ENCODE results near the gene GSTP1. TPM values are rescaled to one million over a fixed set of nuclear protein-coding genes. Genes with fewer than 3 reads are reported as not detected.
A peak's percentile ranks its signal among the peaks of the same experiment; 100 is the strongest.

Gene GSTP1
- polyA plus RNA-seq (2013, experiment 1 of 2), result 955 TPM
- 967 TPM for polyA plus RNA-seq (2013, experiment 2 of 2)

- peak within 1 kb of the TSS; percentile 95 for H3K4me3 ChIP-seq (ENCODE audit: low read length)
Observed at GRCh38 chr11:67583247-67584204, at the start of gene GSTP1. TSS of gene GSTP1 (plus strand) at chr11:67583812. CDS start at chr11:67583844, 32 bp downstream.

GRCh38 chr11:67534070-67534679, 49.4 kb upstream of the GSTP1 start:
- no peak overlapping the region for H3K9ac ChIP-seq (ENCODE audit: low read depth, low read length)
- H3K27me3 ChIP-seq (ENCODE audit: insufficient read depth, low read length), result no peaks in the 10 kb centered on the region
- H3K4me1 ChIP-seq (ENCODE audit: insufficient read depth, low read length), result no peaks in the 10 kb centered on the region
- H3K4me3 ChIP-seq (ENCODE audit: low read length), result 0 out of 2 replicates have a peak overlapping the region, but pooled peaks have one; percentile 10
- WGBS, result 34% methylated on average over 2 of the region's 4 CpGs
- H3K9me3 ChIP-seq (ENCODE audit: insufficient read depth, low read depth, low read length), result peaks cover 33% of the 10 kb centered on the region
- H3K27ac ChIP-seq (ENCODE audit: low read depth, low read length), result no peak overlapping the region
- H3K36me3 ChIP-seq (ENCODE audit: insufficient read depth, low read length), result no peaks in the 10 kb centered on the region

More at GRCh38 chr11:67583247-67584204, at the start of gene GSTP1:
- H3K9me3 ChIP-seq (ENCODE audit: insufficient read depth, low read depth, low read length), result peaks cover 2% of the 10 kb centered on the region; the same call in 1 of the 2 replicates
- H3K9ac ChIP-seq (ENCODE audit: low read depth, low read length), result peak within 1 kb of the TSS; percentile 96
- H3K27ac ChIP-seq (ENCODE audit: low read depth, low read length), result peak within 1 kb of the TSS; percentile 85
- peaks cover 28% of the 10 kb centered on the region for H3K4me1 ChIP-seq (ENCODE audit: insufficient read depth, low read length)
- peaks cover 40% of the 10 kb centered on the region for H3K36me3 ChIP-seq (ENCODE audit: insufficient read depth, low read length)
- peaks cover 5% of the 10 kb centered on the region; the same call in 1 of the 2 replicates for H3K27me3 ChIP-seq (ENCODE audit: insufficient read depth, low read length)
- 2% methylated on average over 77 of the region's 81 CpGs for WGBS

GRCh38 chr11:67535561-67535960, 48.1 kb upstream of the GSTP1 start:
- WGBS, result 85% methylated on average over 1 of the region's 1 CpG
- Histone ChIP-seq H3K36me3 (ENCODE audit: insufficient read depth, low read length) (no peaks in the 10 kb centered on the region), H3K4me1 (ENCODE audit: insufficient read depth, low read length) (no peaks in the 10 kb centered on the region), H3K27ac (ENCODE audit: low read depth, low read length) (no peak overlapping the region), H3K27me3 (ENCODE audit: insufficient read depth, low read length) (no peaks in the 10 kb centered on the region), H3K9me3 (ENCODE audit: insufficient read depth, low read depth, low read length) (peaks cover 33% of the 10 kb centered on the region), H3K4me3 (ENCODE audit: low read length) (no peak overlapping the region), H3K9ac (ENCODE audit: low read depth, low read length) (no peak overlapping the region)

DNA sequence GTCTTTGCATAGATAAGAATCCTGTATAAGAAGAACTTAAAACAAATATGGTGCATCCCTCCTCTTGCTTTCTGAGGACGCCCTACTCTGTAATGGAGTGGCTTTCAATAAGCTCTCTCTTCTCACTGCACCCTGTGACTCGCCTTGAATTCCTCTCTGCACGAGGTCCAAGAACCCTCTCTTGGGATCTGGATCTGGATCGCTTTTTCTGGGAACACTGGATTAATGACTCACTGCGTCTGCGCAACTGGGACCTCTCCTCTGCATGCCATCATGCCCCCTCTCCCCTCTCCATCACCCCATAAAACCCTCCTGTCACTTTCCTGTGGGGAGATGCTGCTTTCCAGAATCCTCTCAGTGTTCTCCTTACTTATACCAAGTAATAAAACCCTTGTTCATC, 45.3 kb upstream of the GSTP1 start:
- no peaks in the 10 kb centered on the region for H3K36me3 ChIP-seq (ENCODE audit: insufficient read depth, low read length)
- H3K9me3 ChIP-seq (ENCODE audit: insufficient read depth, low read depth, low read length), result peaks cover 24% of the 10 kb centered on the region
- no peak overlapping the region for H3K4me3 ChIP-seq (ENCODE audit: low read length)
- no peaks in the 10 kb centered on the region for H3K27me3 ChIP-seq (ENCODE audit: insufficient read depth, low read length)
- no peak overlapping the region for H3K9ac ChIP-seq (ENCODE audit: low read depth, low read length)
- peaks cover 5% of the 10 kb centered on the region; the same call in 1 of the 2 replicates for H3K4me1 ChIP-seq (ENCODE audit: insufficient read depth, low read length)
- H3K27ac ChIP-seq (ENCODE audit: low read depth, low read length), result no peak overlapping the region
- WGBS, result 86% methylated on average over 6 of the region's 6 CpGs

- no peaks in the 10 kb centered on the region for H3K36me3 ChIP-seq (ENCODE audit: insufficient read depth, low read length)
- no peak overlapping the region for H3K9ac ChIP-seq (ENCODE audit: low read depth, low read length)
- no peaks in the 10 kb centered on the region for H3K27me3 ChIP-seq (ENCODE audit: insufficient read depth, low read length)
- peaks cover 17% of the 10 kb centered on the region for H3K9me3 ChIP-seq (ENCODE audit: insufficient read depth, low read depth, low read length)
- WGBS, result 95% methylated on average over 9 of the region's 10 CpGs
- H3K4me1 ChIP-seq (ENCODE audit: insufficient read depth, low read length), result peaks cover 6% of the 10 kb centered on the region; the same call in 1 of the 2 replicates
- H3K27ac ChIP-seq (ENCODE audit: low read depth, low read length), result no peak overlapping the region
- H3K4me3 ChIP-seq (ENCODE audit: low read length), result no peak overlapping the region
Observed at GRCh38 chr11:67538823-67539505, 44.6 kb upstream of the GSTP1 start.

DNA sequence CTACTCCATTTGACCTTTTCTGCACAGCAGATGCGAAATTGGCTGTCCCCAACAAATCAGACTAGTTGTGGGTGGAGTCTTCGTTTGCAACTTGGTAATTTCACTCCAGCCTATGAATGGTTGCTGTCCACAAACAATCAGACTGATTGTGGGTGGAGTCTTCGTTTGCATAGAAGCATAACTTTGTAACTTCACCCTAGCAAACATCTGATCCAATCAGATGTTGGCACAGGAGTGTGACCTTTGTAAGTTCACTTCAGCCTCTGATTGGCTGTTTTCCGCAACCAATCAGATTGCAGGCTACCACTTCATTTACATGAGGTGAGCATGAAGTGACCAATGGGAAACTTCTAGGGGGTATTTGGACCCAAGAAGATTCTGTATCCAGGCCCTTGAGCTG, 44.1 kb upstream of the GSTP1 start:
- Histone ChIP-seq H3K9ac (ENCODE audit: low read depth, low read length) (no peak overlapping the region), H3K4me3 (ENCODE audit: low read length) (no peak overlapping the region)
- 91% methylated on average over 4 of the region's 4 CpGs for WGBS

GRCh38 chr11:67541198-67541597, 42.4 kb upstream of the GSTP1 start:
- 83% methylated on average over 6 of the region's 6 CpGs for WGBS
- H3K4me1 ChIP-seq (ENCODE audit: insufficient read depth, low read length), result peaks cover 6% of the 10 kb centered on the region; the same call in 1 of the 2 replicates
- H3K9me3 ChIP-seq (ENCODE audit: insufficient read depth, low read depth, low read length), result no peaks in the 10 kb centered on the region
- no peak overlapping the region for H3K27ac ChIP-seq (ENCODE audit: low read depth, low read length)
- H3K4me3 ChIP-seq (ENCODE audit: low read length), result no peak overlapping the region
- H3K9ac ChIP-seq (ENCODE audit: low read depth, low read length), result no peak overlapping the region
- no peaks in the 10 kb centered on the region for H3K36me3 ChIP-seq (ENCODE audit: insufficient read depth, low read length)
- no peaks in the 10 kb centered on the region for H3K27me3 ChIP-seq (ENCODE audit: insufficient read depth, low read length)

More for the DNA sequence above, 44.1 kb upstream of the GSTP1 start:
- no peaks in the 10 kb centered on the region for H3K27me3 ChIP-seq (ENCODE audit: insufficient read depth, low read length)
- peaks cover 11% of the 10 kb centered on the region for H3K9me3 ChIP-seq (ENCODE audit: insufficient read depth, low read depth, low read length)
- H3K36me3 ChIP-seq (ENCODE audit: insufficient read depth, low read length), result no peaks in the 10 kb centered on the region
- peaks cover 6% of the 10 kb centered on the region; the same call in 1 of the 2 replicates for H3K4me1 ChIP-seq (ENCODE audit: insufficient read depth, low read length)
- no peak overlapping the region for H3K27ac ChIP-seq (ENCODE audit: low read depth, low read length)

DNA sequence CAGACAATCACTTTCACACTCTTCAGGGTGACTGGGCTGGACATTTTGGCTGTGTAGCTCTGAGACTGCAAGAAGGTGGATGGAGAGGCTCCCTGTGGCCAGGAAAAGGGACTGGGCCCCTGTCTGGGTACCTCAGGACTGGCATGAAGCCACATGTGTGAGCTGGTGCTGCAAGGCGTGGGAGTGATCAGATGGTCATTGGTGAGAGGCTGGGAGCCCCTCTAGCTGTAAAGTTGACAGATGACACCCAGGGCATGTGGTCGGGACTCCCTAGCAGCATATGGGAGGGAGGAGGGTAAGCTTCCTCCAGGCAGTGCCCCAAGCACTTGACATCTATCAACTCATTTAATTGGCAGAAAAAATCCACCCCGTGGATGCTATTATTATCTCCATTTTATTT, 41.4 kb upstream of the GSTP1 start:
- Histone ChIP-seq H3K27ac (ENCODE audit: low read depth, low read length) (no peak overlapping the region), H3K9me3 (ENCODE audit: insufficient read depth, low read depth, low read length) (no peaks in the 10 kb centered on the region), H3K9ac (ENCODE audit: low read depth, low read length) (no peak overlapping the region), H3K4me1 (ENCODE audit: insufficient read depth, low read length) (peaks cover 6% of the 10 kb centered on the region; the same call in 1 of the 2 replicates), H3K27me3 (ENCODE audit: insufficient read depth, low read length) (peaks cover 2% of the 10 kb centered on the region; the same call in 1 of the 2 replicates), H3K36me3 (ENCODE audit: insufficient read depth, low read length) (no peaks in the 10 kb centered on the region), H3K4me3 (ENCODE audit: low read length) (no peak overlapping the region)
- WGBS, result 75% methylated on average over 2 of the region's 3 CpGs

- Histone ChIP-seq H3K27me3 (ENCODE audit: insufficient read depth, low read length) (peaks cover 2% of the 10 kb centered on the region; the same call in 1 of the 2 replicates), H3K36me3 (ENCODE audit: insufficient read depth, low read length) (no peaks in the 10 kb centered on the region), H3K4me3 (ENCODE audit: low read length) (no peak overlapping the region), H3K4me1 (ENCODE audit: insufficient read depth, low read length) (peaks cover 6% of the 10 kb centered on the region; the same call in 1 of the 2 replicates), H3K27ac (ENCODE audit: low read depth, low read length) (no peak overlapping the region), H3K9me3 (ENCODE audit: insufficient read depth, low read depth, low read length) (no peaks in the 10 kb centered on the region), H3K9ac (ENCODE audit: low read depth, low read length) (no peak overlapping the region)
- WGBS, result 72% methylated on average over 6 of the region's 7 CpGs
Observed at GRCh38 chr11:67542971-67543370, 40.6 kb upstream of the GSTP1 start.

- Histone ChIP-seq H3K27me3 (ENCODE audit: insufficient read depth, low read length) (peaks cover 2% of the 10 kb centered on the region; the same call in 1 of the 2 replicates), H3K27ac (ENCODE audit: low read depth, low read length) (no peak overlapping the region), H3K9me3 (ENCODE audit: insufficient read depth, low read depth, low read length) (no peaks in the 10 kb centered on the region), H3K4me3 (ENCODE audit: low read length) (no peak overlapping the region), H3K9ac (ENCODE audit: low read depth, low read length) (no peak overlapping the region), H3K4me1 (ENCODE audit: insufficient read depth, low read length) (peaks cover 6% of the 10 kb centered on the region; the same call in 1 of the 2 replicates), H3K36me3 (ENCODE audit: insufficient read depth, low read length) (no peaks in the 10 kb centered on the region)
- 91% methylated on average over 2 of the region's 2 CpGs for WGBS
Observed at GRCh38 chr11:67543585-67543984, 40.0 kb upstream of the GSTP1 start.
